ENCODE data around the gene YWHAG. TPM values are rescaled to one million over a fixed set of nuclear protein-coding genes. Genes with fewer than 3 reads are reported as not detected.
A peak's percentile ranks its signal among the peaks of the same experiment; 100 is the strongest.
"Not testable (repeated sequence)": the region's sequence is repeated elsewhere in the genome, so short reads cannot be mapped to it uniquely, and the experiment has no call there.

The YWHAG gene
- total and polyA plus RNA-seq, 12 donors = 50.5 to 309 (median 98.0) TPM

DNA sequence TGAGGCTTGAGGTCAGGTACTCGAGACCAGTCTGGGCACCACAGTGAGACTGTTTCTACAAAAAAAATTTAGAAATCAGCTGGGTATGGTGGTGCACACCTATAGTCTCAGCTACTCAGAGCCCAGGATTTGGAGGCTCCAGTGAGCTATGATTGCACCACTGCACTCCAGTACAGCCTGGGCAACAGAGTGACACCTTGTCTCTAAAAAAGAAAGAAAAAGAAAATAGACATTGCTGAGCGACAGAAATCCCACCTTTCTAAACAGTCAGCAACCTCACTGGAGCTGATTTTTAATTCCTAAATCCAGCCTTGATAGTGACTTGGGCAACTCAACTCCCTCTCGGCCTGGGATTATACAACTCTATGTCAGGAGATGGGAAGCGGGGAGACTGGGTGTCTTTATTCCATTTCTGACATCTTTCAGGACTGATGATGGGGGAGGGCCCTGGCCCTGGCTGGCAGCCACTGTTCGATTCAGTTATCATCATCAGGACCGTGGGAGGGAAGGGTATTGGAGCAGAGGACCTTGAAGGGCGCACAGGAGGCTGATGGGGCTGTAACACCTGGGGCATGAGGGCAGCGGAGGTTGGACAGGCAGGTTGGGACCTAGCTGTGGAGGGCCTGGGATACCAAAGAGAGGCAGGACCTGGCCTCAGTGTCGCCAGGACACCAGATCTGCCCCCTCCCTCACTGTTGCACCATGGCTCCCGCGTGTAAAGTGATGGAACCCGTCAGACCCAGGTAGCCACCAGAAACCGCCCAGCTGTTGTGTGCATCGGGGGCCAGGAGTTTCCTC, 41.6 kb downstream of the YWHAG start:
- H3K27me3 ChIP-seq = no peaks in the 10 kb centered on the region
- DNase-seq = peak in 4 of 7 donors; percentile 49 to 77 (median 56)
- peak overlapping the region in 2 of 4 donors; percentile 55 to 75 for H3K4me3 ChIP-seq
- 37 to 46% (median 42%) methylated on average over 12 to 14 of the region's 14 CpGs for WGBS, 4 donors
- H3K4me1 ChIP-seq (replicated peaks in 1 of 2) = peaks cover 3 to 20% of the 10 kb centered on the region in 2 donors
- peak overlapping the region; percentile 84 to 99 (median 92) for H3K27ac ChIP-seq
- intact Hi-C loops (cut with DNase I) = no loop called here
- no peaks in the 10 kb centered on the region for H3K36me3 ChIP-seq (replicated peaks in 1 of 2)
- H3K9me3 ChIP-seq (replicated peaks in 1 of 3) = no peaks in the 10 kb centered on the region
- no peak for TF ChIP-seq POLR2A (IDR thresholded peaks at IDR 0.05)
- TF ChIP-seq, protein P1, sequence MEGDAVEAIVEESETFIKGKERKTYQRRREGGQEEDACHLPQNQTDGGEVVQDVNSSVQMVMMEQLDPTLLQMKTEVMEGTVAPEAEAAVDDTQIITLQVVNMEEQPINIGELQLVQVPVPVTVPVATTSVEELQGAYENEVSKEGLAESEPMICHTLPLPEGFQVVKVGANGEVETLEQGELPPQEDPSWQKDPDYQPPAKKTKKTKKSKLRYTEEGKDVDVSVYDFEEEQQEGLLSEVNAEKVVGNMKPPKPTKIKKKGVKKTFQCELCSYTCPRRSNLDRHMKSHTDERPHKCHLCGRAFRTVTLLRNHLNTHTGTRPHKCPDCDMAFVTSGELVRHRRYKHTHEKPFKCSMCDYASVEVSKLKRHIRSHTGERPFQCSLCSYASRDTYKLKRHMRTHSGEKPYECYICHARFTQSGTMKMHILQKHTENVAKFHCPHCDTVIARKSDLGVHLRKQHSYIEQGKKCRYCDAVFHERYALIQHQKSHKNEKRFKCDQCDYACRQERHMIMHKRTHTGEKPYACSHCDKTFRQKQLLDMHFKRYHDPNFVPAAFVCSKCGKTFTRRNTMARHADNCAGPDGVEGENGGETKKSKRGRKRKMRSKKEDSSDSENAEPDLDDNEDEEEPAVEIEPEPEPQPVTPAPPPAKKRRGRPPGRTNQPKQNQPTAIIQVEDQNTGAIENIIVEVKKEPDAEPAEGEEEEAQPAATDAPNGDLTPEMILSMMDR (IDR thresholded peaks at IDR 0.05) = no peak

DNA sequence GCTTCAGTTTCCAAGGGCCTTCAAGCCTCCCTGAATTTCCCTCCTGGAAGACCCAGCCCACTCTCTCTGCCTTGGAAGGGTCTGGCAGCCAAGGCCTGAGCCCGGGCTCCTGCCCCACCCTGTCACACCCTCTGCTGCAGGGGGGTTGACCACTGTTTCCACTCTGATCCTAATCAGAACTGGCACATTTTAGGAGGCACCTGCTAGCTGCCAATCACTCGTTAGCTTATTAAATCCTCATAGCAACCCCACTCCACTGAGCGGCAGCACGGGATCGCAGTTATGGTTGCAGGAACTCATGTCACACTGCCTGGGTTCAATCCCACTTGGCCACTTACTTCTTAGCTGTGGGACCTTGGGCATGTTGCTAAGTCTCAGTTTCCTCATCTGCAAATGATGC, 43.4 kb downstream of the YWHAG start:
- Histone ChIP-seq H3K27me3 (no peaks in the 10 kb centered on the region), H3K36me3 (replicated peaks in 1 of 2) (no peaks in the 10 kb centered on the region), H3K9me3 (replicated peaks in 1 of 3) (no peaks in the 10 kb centered on the region), H3K27ac (no peak overlapping the region), H3K4me1 (replicated peaks in 1 of 2) (peaks cover 8 to 25% of the 10 kb centered on the region in 2 donors), H3K4me3 (no peak overlapping the region)
- intact Hi-C loops (cut with DNase I) = loop anchor here (2.0 kb wide), 2 partner anchors 25 to 137 kb away; no protein-coding TSS in a partner anchor
- DNase-seq = peak in 1 of 7 donors; percentile 59
- no peak for TF ChIP-seq POLR2A (IDR thresholded peaks at IDR 0.05)
- TF ChIP-seq, protein P1 (IDR thresholded peaks at IDR 0.05) = no peak
- 63 to 79% (median 70%) methylated on average over 4 to 5 of the region's 5 CpGs for WGBS, 4 donors

DNA sequence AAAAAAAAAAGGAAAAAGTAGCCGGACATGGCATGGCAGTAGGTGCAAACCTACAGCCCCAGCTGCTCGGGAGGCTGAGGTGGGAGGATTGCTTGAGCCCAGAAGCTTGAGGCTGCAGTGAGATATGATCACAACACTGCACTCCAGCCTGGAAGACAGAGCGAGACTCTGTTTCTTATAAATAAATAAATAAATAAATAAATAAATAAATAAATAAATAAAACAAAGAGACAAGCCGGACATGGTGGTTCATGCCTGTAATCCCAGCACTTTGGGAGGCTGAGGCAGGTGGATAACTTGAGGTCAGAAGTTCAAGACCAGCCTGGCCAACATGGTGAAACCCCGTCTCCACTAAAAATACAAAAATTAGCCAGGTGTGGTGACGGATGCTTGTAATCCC, 44.1 kb downstream of the YWHAG start:
- not testable (repeated sequence) for DNase-seq; H3K4me3 ChIP-seq; H3K9me3 ChIP-seq (replicated peaks in 1 of 3); H3K36me3 ChIP-seq (replicated peaks in 1 of 2); H3K27me3 ChIP-seq
- WGBS, 4 donors = 59 to 72% (median 60%) methylated on average over 6 of the region's 6 CpGs
- intact Hi-C loops (cut with DNase I) = loop anchor here (2.0 kb wide), 2 partner anchors 24 to 136 kb away; no protein-coding TSS in a partner anchor
- Histone ChIP-seq H3K27ac (peak overlapping the region in 1 of 5 donors; percentile 57), H3K4me1 (replicated peaks in 1 of 2) (peaks cover 8 to 26% of the 10 kb centered on the region in 2 donors)

DNA sequence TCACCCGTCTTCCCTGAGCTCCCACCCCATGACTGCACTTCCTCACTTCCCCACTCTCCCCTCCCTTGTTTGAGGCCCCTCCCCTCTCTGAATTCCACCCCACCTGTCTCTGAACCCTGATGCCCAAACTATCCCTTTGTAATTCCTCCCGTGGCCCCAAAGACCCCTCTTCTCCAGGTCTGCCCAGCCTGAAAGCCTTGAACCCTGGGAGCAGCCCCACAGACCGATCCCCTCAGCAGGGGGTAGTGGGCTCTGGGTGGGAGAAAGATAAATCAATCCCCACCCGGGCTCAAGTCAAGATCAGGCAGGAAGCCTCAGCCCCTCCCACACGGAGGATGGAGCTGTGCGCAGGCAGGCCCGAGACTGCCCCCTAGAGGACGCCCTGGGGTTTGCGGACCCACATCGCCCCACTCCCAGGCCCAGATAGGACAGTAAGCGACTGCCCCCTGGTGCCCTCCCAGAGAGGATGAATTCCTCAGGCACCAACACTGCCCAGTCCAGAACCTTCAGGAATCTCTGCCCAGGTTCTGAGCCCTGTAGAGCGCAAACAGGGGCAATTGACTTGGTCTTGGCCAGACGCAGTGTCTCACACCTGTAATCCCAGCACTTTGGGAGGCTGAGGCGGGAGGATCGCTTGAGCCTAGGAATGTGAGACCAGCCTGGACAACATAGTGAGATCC, 44.6 kb downstream of the YWHAG start:
- peak overlapping the region in 1 of 5 donors; percentile 57 for H3K27ac ChIP-seq

DNA sequence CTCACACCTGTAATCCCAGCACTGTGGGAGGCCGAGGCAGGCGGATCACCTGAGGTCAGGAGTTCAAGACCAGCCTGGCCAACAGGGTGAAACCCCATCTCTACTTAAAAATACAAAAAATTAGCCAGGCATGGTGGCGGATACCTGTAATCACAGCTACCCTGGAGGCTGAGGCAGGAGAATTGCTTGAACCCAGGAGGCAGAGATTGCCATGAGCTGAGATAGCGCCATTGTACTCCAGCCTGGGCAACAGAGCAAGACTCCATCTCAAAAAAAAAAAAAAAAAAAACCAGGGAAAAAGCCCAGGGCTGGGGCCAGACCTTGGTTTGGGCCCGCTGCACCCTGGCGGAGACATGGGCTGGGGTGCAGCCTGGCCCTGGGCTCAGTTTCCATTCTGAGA, 47.0 kb downstream of the YWHAG start:
- DNase-seq; H3K27ac ChIP-seq; H3K4me3 ChIP-seq; H3K27me3 ChIP-seq; H3K9me3 ChIP-seq (replicated peaks in 1 of 3); H3K36me3 ChIP-seq (replicated peaks in 1 of 2); intact Hi-C loops (cut with DNase I): not testable (repeated sequence)
- 90 to 100% (median 95%) methylated on average over 6 of the region's 6 CpGs for WGBS, 4 donors
- peaks cover 5 to 10% of the 10 kb centered on the region in 2 donors for H3K4me1 ChIP-seq (replicated peaks in 1 of 2)

More for the DNA sequence above, 44.6 kb downstream of the YWHAG start:
- H3K27me3 ChIP-seq = no peaks in the 10 kb centered on the region
- WGBS, 4 donors = 4 to 11% (median 7%) methylated on average over 11 to 15 of the region's 15 CpGs
- intact Hi-C loops (cut with DNase I) = loop anchor here (2.0 kb wide), 2 partner anchors 23 to 135 kb away; no protein-coding TSS in a partner anchor
- TF ChIP-seq POLR2A (IDR thresholded peaks at IDR 0.05) = peak; percentile 15 to 54
- TF ChIP-seq, protein P1 (IDR thresholded peaks at IDR 0.05) = peak; percentile 100
- peak; percentile 94 to 99 (median 98) for DNase-seq
- H3K9me3 ChIP-seq (replicated peaks in 1 of 3) = no peaks in the 10 kb centered on the region
- H3K4me3 ChIP-seq = no peak overlapping the region
- H3K4me1 ChIP-seq (replicated peaks in 1 of 2) = peaks cover 8 to 21% of the 10 kb centered on the region in 2 donors
- no peaks in the 10 kb centered on the region for H3K36me3 ChIP-seq (replicated peaks in 1 of 2)
